GM06990 (cell line): Measurements from ENCODE around the gene IFNAR2.
A peak's percentile ranks its signal among the peaks of the same experiment; 100 is the strongest.

Source experiments
- DNase-seq: peaks from one replicate; pipeline ENCODE4 v3.0.0-alpha.2; 2011; ENCODE audit not compliant: insufficient read length; ENCODE audit errors: extremely low read depth
- H3K27me3 ChIP-seq: replicated peaks from 2 replicates; pipeline ENCODE4 v1.6.0; 2011; ENCODE audit warnings: low read length; ENCODE audit not compliant: control insufficient read depth, insufficient read depth
- H3K36me3 ChIP-seq: 2 replicates; pipeline ENCODE4 v1.5.1; 2011; ENCODE audit warnings: low read length; ENCODE audit not compliant: control insufficient read depth, insufficient read depth
- H3K4me3 ChIP-seq: replicated peaks from 2 replicates; pipeline ENCODE4 v1.5.1; 2011; ENCODE audit warnings: low read depth, mild to moderate bottlenecking, control low read depth, low read length
- TF ChIP-seq, protein P1 (sequence below): IDR thresholded peaks from 2 replicates; pipeline ENCODE4 v1.5.1; 2011; ENCODE audit warnings: low read length, control low read depth, mild to moderate bottlenecking, inconsistent platforms; ENCODE audit not compliant: insufficient read depth, poor library complexity, severe bottlenecking

Gene IFNAR2

DNA sequence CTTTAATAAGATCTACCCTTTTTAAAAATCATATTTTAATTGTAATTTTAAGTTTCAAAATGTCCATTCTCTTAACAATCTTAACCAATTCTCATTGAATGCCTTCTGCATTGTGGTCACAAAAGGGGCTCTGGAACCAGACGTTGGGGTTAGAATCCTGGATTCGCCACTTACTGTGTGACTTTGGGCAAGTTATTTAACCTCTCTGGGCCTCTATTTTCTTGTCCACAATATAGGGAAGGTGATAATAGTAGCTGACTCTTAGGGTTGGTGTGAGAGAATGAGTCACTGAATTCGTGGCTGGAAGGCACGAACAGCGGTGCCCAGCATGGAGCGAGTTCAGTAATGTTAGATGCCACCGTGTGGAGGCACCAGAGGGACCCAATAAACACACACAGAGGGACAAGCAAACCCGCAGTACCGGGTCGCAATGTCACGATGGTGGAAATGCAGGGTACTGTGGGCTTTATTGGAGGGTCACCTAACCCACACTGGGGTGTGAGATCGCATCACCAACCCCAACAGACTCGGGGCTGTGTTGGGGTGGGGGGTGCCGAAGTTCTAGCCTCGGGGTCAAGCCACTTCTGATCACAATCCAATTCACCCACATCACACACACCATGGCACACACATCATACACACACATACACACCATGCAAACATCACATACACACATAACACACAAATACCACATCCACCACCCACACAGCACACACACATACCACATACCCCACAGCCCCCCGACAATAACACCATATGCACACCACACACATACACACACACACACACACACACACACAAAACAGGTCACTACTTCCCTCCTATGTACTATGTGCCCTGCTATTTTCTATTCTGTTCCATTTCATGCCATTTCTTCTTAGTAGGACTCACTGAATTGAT lies 27.0 kb upstream of the IFNAR2 start:
- DNase-seq = no peak
- Histone ChIP-seq H3K27me3 (no peaks in the 10 kb centered on the region), H3K36me3 (no peaks in the 10 kb centered on the region), H3K4me3 (no peak overlapping the region)
- TF ChIP-seq, protein P1, sequence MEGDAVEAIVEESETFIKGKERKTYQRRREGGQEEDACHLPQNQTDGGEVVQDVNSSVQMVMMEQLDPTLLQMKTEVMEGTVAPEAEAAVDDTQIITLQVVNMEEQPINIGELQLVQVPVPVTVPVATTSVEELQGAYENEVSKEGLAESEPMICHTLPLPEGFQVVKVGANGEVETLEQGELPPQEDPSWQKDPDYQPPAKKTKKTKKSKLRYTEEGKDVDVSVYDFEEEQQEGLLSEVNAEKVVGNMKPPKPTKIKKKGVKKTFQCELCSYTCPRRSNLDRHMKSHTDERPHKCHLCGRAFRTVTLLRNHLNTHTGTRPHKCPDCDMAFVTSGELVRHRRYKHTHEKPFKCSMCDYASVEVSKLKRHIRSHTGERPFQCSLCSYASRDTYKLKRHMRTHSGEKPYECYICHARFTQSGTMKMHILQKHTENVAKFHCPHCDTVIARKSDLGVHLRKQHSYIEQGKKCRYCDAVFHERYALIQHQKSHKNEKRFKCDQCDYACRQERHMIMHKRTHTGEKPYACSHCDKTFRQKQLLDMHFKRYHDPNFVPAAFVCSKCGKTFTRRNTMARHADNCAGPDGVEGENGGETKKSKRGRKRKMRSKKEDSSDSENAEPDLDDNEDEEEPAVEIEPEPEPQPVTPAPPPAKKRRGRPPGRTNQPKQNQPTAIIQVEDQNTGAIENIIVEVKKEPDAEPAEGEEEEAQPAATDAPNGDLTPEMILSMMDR = no peak

DNA sequence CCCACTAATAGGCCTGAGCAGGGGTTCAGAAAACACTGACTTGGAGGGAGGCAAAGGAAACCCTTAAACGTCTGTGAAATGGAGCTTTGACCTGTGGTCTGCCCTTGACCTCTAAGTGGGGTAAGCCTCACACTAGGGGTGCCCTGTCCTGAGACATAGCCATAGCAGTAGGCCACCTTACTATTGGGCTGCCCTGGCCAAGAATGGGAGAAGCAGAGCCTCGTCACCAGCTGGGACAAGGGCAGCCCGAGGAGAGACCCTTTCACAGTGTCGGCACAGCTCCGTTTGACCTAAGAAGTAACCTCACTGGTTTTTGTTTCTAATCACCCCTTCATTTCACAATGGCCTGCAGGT lies 26.4 kb upstream of the IFNAR2 start:
- Histone ChIP-seq H3K27me3 (no peaks in the 10 kb centered on the region), H3K36me3 (no peaks in the 10 kb centered on the region), H3K4me3 (no peak overlapping the region)
- no peak for DNase-seq
- TF ChIP-seq, protein P1 = no peak

DNA sequence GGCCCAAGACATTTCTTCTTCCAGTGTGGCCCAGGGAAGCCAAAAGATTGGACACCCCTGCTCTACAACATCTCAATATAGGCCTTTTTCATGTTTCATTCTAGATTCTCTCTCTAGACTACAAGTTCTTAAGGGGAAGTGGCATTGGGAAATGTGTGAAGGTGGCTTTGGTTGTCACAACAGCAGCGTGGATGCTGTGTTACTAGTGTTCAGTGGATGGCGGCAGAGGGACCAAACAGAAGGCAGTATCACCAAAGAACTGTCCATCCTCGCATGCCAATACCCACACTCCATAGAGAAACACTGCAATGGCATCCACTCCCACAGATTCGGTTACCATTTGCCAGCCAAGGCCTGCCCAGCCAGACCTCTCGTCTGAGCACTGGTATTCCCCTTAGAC lies 24.3 kb upstream of the IFNAR2 start:
- Histone ChIP-seq H3K36me3 (no peaks in the 10 kb centered on the region), H3K4me3 (no peak overlapping the region), H3K27me3 (no peaks in the 10 kb centered on the region)
- peak; percentile 38 for DNase-seq
- TF ChIP-seq, protein P1 = no peak

DNA sequence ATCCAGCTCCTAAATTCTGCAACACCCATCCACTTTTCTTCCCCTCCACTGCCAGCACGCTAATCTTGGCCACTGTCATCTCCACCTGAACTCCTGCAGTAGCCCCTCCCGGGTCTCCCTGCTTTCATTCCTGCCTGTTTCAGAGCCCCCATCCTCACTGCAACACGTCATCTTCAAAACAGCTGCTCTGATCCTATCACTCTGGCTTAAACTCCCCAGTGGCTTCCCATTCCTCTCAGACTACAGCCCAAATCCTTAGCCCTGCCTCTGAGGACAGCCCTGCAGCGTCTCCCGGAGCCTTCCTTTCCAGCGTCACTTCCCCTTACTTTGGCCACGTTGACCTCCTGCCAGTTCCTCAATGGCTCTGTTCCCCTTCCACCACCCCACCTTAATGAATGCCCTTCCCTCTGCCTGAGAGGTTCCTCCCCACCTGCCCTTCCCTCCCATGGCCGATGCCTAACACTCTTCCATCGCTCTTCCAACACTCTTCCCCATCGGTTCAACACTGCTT lies 22.9 kb upstream of the IFNAR2 start:
- DNase-seq = no peak
- TF ChIP-seq, protein P1 = no peak

DNA sequence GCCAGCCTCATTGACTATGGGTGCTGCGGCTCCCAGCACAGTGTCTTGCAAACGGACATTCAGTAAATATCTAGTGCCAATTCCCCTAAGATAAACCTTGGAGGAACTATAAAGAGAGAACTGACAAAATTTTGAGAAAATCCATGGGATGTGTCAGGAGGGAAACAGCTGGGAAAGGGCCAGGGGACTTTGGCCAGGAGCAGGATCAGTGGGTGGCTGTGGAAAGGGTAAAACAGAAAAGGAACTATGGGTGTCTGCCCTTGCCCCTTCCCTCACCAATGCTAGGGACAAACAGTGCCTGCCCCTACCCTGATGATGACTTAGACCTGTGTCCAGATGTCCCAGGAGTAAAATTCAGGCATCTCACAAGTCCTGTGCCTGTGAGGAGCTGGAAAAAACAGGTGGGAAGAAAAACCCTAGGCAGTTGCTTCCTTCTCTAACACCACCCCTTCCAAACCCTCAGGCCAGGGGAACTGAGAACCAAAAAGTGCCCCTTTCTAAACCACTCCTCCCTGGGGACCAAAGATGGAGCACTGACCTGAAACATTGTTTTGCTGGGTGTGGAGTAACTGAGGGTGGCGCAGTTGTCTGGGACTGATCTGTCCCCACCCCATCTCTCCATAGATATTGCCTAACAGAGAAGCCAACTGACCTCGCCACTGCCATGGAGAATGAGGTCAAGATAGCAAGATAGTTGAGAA lies 22.1 kb upstream of the IFNAR2 start:
- no peak overlapping the region for H3K4me3 ChIP-seq
- no peak for DNase-seq

More for the DNA sequence above, 22.9 kb upstream of the IFNAR2 start:
- no peaks in the 10 kb centered on the region for H3K36me3 ChIP-seq
- H3K4me3 ChIP-seq = no peak overlapping the region
- H3K27me3 ChIP-seq = no peaks in the 10 kb centered on the region

More for the DNA sequence above, 22.1 kb upstream of the IFNAR2 start:
- no peaks in the 10 kb centered on the region for H3K27me3 ChIP-seq
- TF ChIP-seq, protein P1 = no peak
- H3K36me3 ChIP-seq = no peaks in the 10 kb centered on the region
